ENCODE measurements around the gene SCD5. TPM values are rescaled to one million over a fixed set of nuclear protein-coding genes. Genes with fewer than 3 reads are reported as not detected.

Gene SCD5
- total and polyA plus RNA-seq, 2 of the 8 experiments (the other 6 are each of a cell fraction or from before 2014, with no cell fraction given) = 0.92 to 1.2 TPM

- Histone ChIP-seq H4K20me1 (replicated peaks in 1 of 2; ENCODE audit: control insufficient read depth in 1 of 2, insufficient read depth in 2 of 2, low read length in 2 of 2) (no peaks in the 10 kb centered on the region), H3K4me3 (ENCODE audit: extremely low read depth in 1 of 4, insufficient read depth in 2 of 4, low read depth in 3 of 4, low read length in 4 of 4) (no peak overlapping the region), H3K27me3 (replicated peaks in 1 of 4; ENCODE audit: control insufficient read depth in 3 of 4, extremely low read depth in 1 of 4, insufficient read depth in 3 of 4, low read length in 3 of 4) (no peaks in the 10 kb centered on the region), H3K36me3 (ENCODE audit: control insufficient read depth in 2 of 4, insufficient read depth in 4 of 4, low read length in 3 of 4) (no peaks in the 10 kb centered on the region), H2AK5ac (ENCODE audit: low read depth, low read length) (no peak overlapping the region), H3K79me2 (ENCODE audit: control insufficient read depth in 1 of 2, insufficient read depth in 2 of 2, low read length in 2 of 2) (no peaks in the 10 kb centered on the region), H3K27ac (ENCODE audit: low read depth, low read length) (no peak overlapping the region), H2BK5ac (ENCODE audit: low read depth, low read length) (no peak overlapping the region), H3K56ac (replicated peaks; ENCODE audit: insufficient read length, low read depth, low read length) (no peak overlapping the region), H2BK20ac (ENCODE audit: low read length) (no peak overlapping the region), H3K4me1 (replicated peaks in 1 of 4; ENCODE audit: control insufficient read depth in 3 of 4, insufficient read depth in 4 of 4, low read length in 3 of 4) (no peaks in the 10 kb centered on the region), H4K5ac (ENCODE audit: insufficient read length, low read depth, low read length) (no peak overlapping the region), H4K8ac (ENCODE audit: extremely low read depth, insufficient read depth, low read length) (0 out of 2 replicates have a peak overlapping the region, but pooled peaks have one; percentile 0), H3K4me2 (ENCODE audit: insufficient read depth in 1 of 2, low read depth in 2 of 2, low read length in 2 of 2) (no peak overlapping the region), H3K18ac (ENCODE audit: extremely low read depth, low read length) (no peak overlapping the region), H3K9ac (replicated peaks in 1 of 4; ENCODE audit: extremely low read depth in 1 of 4, low read depth in 3 of 4, low read length in 3 of 4) (no peak overlapping the region), H2BK120ac (replicated peaks; ENCODE audit: low read depth, low read length) (no peak overlapping the region), H4K91ac (replicated peaks; ENCODE audit: insufficient read length, low read length) (no peak overlapping the region), H2AFZ (ENCODE audit: low read length) (no peak overlapping the region), H2BK12ac (ENCODE audit: low read depth, low read length) (no peak overlapping the region), H3K79me1 (ENCODE audit: low read depth, low read length) (no peaks in the 10 kb centered on the region), H3K23me2 (ENCODE audit: low read depth, low read length) (no peaks in the 10 kb centered on the region), H3K23ac (ENCODE audit: insufficient read length) (no peak overlapping the region), H2BK15ac (ENCODE audit: low read length) (no peak overlapping the region), H3K14ac (ENCODE audit: insufficient read length) (no peak overlapping the region), H3K9me3 (ENCODE audit: insufficient read depth in 2 of 2, low read depth in 1 of 2, low read length in 1 of 2) (no peaks in the 10 kb centered on the region), H3K4ac (replicated peaks; ENCODE audit: insufficient read length, low read depth, low read length) (no peak overlapping the region)
- CTCF ChIA-PET (ENCODE audit: partially characterized antibody) = interaction anchor here (0.6 to 3.4 kb wide), 5 partner anchors 9 to 118 kb away, joined by 3 to 16 read pairs (median 4); no protein-coding TSS in a partner anchor
- DNase-seq (ENCODE audit: low read depth in 1 of 2, low spot score in 2 of 2) (peak in 1 of 2 experiments; percentile 30), FAIRE-seq (no peak)
- 77% methylated on average over 6 of the region's 6 CpGs; no CpG with 5 or more reads in 1 of the 2 experiments for WGBS, 2 experiments (ENCODE audit: extremely low coverage in 1 of 2, insufficient coverage in 1 of 2, insufficient read length in 1 of 2, insufficient replicate concordance in 2 of 2, low coverage in 1 of 2, low lambda C conversion rate in 2 of 2, missing lambda C conversion rate in 1 of 2)
- POLR2A ChIA-PET (ENCODE audit: partially characterized antibody) = interaction anchor here (1.2 to 1.5 kb wide), 2 partner anchors 10 to 191 kb away, joined by 3 read pairs; no protein-coding TSS in a partner anchor
- TF ChIP-seq SAP30 (IDR thresholded peaks at IDR 0.05; ENCODE audit: insufficient read depth, insufficient replicate concordance, low read length) (no peak), SUZ12 (IDR thresholded peaks at IDR 0.05; ENCODE audit: low read length) (no peak), BACH1 (IDR thresholded peaks at IDR 0.05; ENCODE audit: low read length) (no peak), JUND (IDR thresholded peaks at IDR 0.05; ENCODE audit: low read length) (no peak), RFX5 (IDR thresholded peaks at IDR 0.05; ENCODE audit: borderline replicate concordance, low read depth, low read length) (no peak), ATF2 (IDR thresholded peaks at IDR 0.05; ENCODE audit: low read length) (no peak), CHD1 (IDR thresholded peaks at IDR 0.05; ENCODE audit: low read depth, low read length) (no peak), KDM1A (IDR thresholded peaks at IDR 0.05; ENCODE audit: borderline replicate concordance, low read length) (no peak), HDAC2 (IDR thresholded peaks at IDR 0.05; ENCODE audit: borderline replicate concordance in 1 of 2, low read depth in 2 of 2, low read length in 2 of 2) (no peak), USF2 (IDR thresholded peaks at IDR 0.05; ENCODE audit: low read length) (no peak)
Measured at GRCh38 chr4:82620126-82620735, 178.4 kb downstream of the SCD5 start.
